Type B pancreatic cell (in vitro differentiated cells): ENCODE measurements around the gene NR3C1. TPM values are rescaled to one million over a fixed set of nuclear protein-coding genes. Genes with fewer than 3 reads are reported as not detected.

Source experiments
- DNase-seq: peaks from one replicate; pipeline ENCODE4 v3.0.0; 2021; ENCODE audit warnings: mixed read lengths; ENCODE audit not compliant: unreplicated experiment; ENCODE audit errors: extremely low spot score
- H3K27ac Mint-ChIP-seq: 2 replicates; pipeline ENCODE4 v1.8.0; 2021; ENCODE audit warnings: mild to moderate bottlenecking, mixed read lengths
- H3K27me3 Mint-ChIP-seq: 2 replicates; pipeline ENCODE4 v1.8.0; 2021; ENCODE audit warnings: mixed read lengths
- H3K36me3 Mint-ChIP-seq: 2 replicates; pipeline ENCODE4 v1.8.0; 2021; ENCODE audit warnings: mixed read lengths
- H3K4me1 Mint-ChIP-seq: one replicate; pipeline ENCODE4 v1.8.0; 2021; ENCODE audit warnings: mixed read lengths; ENCODE audit not compliant: unreplicated experiment
- H3K4me3 Mint-ChIP-seq: 2 replicates; pipeline ENCODE4 v1.8.0; 2021; ENCODE audit warnings: mild to moderate bottlenecking, mixed read lengths
- H3K9me3 Mint-ChIP-seq: 2 replicates; pipeline ENCODE4 v1.8.0; 2021; ENCODE audit warnings: mixed read lengths
- CTCF ChIP-seq: fragments of 200-600 bp; sonication (generic); conservative IDR thresholded peaks from 2 replicates; pipeline ENCODE4 v1.5.0; 2021; ENCODE audit warnings: antibody characterized with exemption, mild to moderate bottlenecking
- total RNA-seq: library from RNA; stranded (reverse); gene quantifications from 2 replicates; pipeline ENCODE4 v1.2.1, GENCODE V29; 2021; ENCODE audit warnings: low replicate concordance

NR3C1 gene
- total RNA-seq, 1 donor from 2014 or later, result 94.0 TPM

DNA sequence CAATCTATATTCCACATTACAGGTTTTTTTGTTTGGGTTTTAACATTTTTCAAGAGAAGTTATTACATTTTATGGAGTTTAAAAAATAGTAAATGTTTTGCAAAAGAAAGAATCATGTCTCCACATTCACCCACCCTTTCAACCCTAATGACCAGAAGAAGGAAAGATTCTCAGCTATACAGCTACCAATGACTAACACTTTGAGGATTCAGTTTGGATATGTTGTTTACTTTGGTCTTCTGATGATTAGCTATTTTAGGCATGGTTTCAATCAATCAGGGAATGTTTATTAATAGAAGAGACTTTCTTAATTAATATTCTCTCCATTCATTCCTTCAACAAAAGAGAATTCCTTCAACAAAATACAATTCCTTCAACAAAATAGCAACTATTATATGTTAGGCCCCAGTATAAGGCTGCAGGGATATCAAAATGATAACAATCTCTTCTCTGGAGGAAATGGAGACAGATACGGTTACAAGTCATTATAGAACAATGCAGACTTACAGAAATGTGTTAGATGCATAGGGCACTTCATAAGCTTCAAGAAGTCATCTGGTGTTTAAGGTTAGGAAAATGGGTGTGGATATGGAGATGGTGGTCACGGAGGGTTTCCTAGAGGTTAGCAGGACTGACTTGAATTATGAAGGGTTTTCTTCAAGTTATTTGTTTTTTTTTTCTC, 9.3 kb upstream of the NR3C1 start:
- Mint-ChIP-seq H3K27ac (no peak overlapping the region), H3K4me1 (peaks cover 11% of the 10 kb centered on the region), H3K4me3 (no peak overlapping the region), H3K36me3 (no peaks in the 10 kb centered on the region), H3K27me3 (no peaks in the 10 kb centered on the region), H3K9me3 (no peaks in the 10 kb centered on the region)
- no peak for TF ChIP-seq CTCF
- no peak for DNase-seq

DNA sequence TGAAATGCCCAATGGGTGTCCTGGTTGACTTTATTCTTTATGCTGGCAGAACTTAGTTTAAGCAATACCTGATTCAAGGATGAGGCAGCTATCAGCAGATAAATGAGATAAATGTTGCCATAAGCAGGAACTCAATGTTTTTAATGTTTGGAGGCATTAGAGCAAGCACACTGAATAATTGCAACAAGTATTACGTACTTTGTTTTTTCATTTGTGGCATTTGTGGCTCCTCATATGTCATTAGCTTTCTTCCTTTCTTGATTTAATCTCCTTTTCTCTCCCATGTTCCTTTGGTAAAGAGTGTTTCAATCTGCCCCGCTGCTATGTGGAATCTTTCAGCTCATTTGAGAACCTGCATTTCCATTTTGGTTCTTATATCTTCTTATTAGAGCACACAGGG, 6.4 kb upstream of the NR3C1 start:
- H3K27ac Mint-ChIP-seq, result no peak overlapping the region
- H3K4me3 Mint-ChIP-seq, result no peak overlapping the region
- no peak for TF ChIP-seq CTCF

DNA sequence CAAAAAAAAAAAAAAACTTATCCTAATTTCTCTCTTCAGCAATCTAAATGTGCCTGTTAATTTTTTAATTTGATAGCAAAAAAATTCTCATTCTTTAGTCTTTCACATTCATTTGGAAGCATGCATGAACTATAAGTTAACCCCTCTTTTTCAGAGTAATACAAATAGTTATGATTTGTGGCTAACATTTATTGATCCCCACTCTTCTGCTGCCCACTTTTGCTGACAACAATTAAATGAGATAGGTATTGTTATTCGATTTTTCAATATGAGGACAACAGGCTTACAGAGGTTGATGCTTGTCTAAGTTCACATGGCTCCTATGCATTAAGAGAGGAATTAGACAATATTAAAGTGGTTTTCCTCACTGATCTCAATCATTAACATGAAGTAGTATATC, 2.9 kb upstream of the NR3C1 start:
- no peak for DNase-seq
- Mint-ChIP-seq H3K4me3 (peak overlapping the region; percentile 79), H3K27me3 (peaks cover 12% of the 10 kb centered on the region), H3K4me1 (peaks cover 6% of the 10 kb centered on the region), H3K36me3 (peaks cover 5% of the 10 kb centered on the region), H3K27ac (peak overlapping the region; percentile 50), H3K9me3 (peaks cover 6% of the 10 kb centered on the region)
- no peak for TF ChIP-seq CTCF

More for the DNA sequence above, 6.4 kb upstream of the NR3C1 start:
- Mint-ChIP-seq H3K36me3 (no peaks in the 10 kb centered on the region), H3K27me3 (peaks cover 5% of the 10 kb centered on the region), H3K4me1 (peaks cover 8% of the 10 kb centered on the region), H3K9me3 (peaks cover 6% of the 10 kb centered on the region)
- DNase-seq, result no peak

DNA sequence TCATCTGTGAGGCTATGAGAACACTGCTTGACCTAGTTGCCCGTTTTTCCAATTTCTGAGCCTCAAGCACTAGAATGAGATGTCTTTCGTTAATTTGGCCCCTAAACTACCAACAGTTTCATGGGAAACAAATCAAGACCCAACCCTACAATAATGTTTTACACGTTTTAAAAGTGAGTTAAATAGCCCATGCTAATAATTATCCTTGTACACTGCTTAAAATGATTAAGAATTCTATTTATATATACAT, 2.3 kb upstream of the NR3C1 start:
- Mint-ChIP-seq H3K4me3 (peak overlapping the region; percentile 99), H3K27me3 (peaks cover 17% of the 10 kb centered on the region), H3K9me3 (peaks cover 6% of the 10 kb centered on the region), H3K36me3 (peaks cover 10% of the 10 kb centered on the region), H3K27ac (peak overlapping the region; percentile 99), H3K4me1 (peaks cover 12% of the 10 kb centered on the region)
- DNase-seq, result no peak
- no peak for TF ChIP-seq CTCF

DNA sequence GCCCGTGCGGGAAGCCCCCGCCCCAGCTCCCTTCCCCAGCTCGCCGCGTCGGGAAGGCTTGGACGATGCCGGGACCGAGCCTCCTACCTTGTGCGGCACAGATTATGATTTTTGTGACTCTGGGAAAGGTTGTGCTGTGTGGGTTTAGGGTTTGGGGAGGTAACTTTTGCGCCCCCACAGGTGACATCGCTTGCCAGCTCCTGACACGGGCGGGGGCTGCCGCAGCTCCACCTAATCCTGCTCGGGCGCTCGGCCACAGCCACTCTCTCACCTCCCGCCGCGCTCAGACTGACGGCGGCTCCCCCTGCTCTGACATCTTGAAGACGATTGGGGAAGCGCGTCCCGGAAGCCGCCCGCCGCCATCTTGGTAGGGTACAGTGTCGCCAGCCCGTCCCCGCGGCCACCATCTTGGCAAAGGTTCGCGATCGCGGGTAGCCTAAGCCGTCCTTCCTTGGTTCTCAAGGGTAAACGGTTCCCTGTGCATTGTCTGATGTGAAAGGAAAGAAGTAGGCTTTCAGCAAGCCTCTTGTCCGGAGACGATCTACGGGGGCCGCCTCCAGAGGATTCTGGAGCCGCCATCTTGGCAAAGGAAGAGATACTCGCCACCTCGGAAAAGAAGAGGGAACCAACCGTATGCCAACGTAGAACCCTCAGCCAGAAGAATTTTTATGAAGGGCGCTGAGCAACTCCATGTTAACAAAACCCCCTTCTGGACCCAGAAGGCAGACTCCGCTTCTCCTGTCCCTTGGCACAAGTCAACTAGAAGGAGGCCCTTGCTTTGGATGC, 1.8 kb upstream of the NR3C1 start:
- H3K36me3 Mint-ChIP-seq, result peaks cover 14% of the 10 kb centered on the region
- no peak for TF ChIP-seq CTCF
- peaks cover 16% of the 10 kb centered on the region for H3K4me1 Mint-ChIP-seq
- H3K27ac Mint-ChIP-seq, result peak overlapping the region; percentile 99
- peak overlapping the region; percentile 99 for H3K4me3 Mint-ChIP-seq
- peaks cover 6% of the 10 kb centered on the region for H3K9me3 Mint-ChIP-seq
- DNase-seq, result peak; percentile 90
- peaks cover 22% of the 10 kb centered on the region for H3K27me3 Mint-ChIP-seq
